ENCODE results near the gene IL20.

Gene IL20

DNA sequence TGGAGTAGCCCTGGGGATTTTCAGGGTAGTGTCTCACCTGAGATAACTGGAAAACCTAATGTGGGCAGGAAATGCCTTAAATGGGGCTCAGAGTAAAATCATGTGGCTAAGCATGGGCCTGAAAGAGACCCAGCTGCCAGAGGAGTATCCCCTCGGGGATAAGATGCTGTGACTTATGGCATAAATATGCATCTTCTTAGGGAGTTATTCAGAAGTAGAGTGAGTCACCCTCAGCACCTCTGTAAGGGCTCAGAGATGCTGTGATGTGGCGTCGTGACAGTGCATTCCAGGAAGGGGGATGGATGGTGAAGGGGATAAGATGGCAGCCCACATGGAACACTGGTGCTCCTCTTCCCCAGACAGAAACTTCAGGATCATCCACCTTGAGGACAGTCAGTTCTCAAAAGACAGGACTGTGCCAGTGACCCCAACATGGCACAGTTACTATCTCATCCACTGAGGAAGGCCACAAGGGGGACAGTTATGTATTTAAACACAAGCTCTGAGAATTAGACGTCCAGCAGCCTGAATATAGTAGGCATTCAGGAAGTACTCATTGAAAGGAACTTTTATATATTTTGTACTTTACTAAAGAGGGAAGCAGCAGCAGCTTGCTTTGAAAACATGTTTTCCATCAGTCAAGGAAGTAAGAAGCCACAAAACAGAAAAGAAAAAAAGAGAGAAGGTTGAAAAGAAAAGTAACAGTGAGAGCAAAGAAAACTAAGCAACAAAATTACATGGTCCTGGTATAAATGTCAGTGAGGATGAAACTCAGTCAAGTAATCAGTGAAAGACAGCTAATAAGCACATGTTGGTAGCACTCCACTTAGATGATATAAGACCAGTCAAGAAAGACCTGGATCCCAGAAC lies 40.1 kb downstream of the IL20 start:
- peak; percentile 36 for DNase-seq

DNA sequence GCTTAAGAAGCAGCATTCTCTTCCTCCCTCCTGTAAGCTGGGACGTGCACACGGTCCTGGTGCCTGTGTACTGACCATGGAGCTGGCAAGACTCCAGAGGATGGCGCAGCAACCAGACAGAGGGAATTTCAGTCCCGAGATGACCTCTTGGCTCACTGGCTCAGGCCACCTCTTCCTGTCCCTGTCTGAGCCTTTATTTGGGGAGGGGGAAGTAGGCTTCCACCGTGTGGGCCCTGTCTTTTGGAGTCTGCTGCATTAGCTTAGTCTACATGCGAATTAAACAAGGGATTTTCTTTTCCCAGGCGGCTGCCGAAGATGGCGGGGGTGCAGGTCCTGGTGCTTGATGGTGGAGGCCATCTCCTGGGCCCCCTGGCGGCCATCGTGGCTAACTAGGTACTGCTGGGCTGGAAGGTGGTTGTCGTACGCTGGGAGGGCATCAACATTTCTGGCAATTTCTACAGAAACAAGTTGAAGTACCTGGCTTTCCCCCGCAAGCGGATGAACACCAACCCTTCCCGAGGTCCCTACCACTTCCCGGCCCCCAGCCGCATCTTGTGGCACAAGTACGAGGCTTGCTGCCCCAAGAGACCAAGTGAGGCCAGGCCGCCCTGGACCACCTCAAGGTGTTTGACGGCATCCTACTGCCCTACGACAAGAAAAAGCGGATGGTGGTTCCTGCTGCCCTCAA lies 42.0 kb downstream of the IL20 start:
- no peak for DNase-seq

DNA sequence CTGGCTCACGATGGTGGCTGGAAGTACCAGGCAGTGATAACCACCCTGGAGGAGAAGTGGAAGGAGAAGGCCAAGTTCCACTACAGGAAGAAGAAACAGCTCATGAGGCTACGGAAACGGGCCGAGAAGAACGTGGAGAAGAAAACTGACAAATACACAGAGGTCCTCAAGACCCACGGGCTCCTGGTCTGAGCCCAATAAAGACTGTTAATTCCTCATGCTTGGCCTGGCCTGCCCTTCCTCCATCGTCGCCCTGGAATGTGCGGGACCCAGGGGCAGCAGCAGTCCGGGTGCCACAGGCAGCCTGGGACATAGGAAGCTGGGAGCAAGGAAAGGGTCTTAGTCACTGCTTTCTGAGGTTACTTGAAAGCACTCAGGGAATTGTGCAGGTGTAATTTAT lies 42.6 kb downstream of the IL20 start:
- DNase-seq: no peak

DNA sequence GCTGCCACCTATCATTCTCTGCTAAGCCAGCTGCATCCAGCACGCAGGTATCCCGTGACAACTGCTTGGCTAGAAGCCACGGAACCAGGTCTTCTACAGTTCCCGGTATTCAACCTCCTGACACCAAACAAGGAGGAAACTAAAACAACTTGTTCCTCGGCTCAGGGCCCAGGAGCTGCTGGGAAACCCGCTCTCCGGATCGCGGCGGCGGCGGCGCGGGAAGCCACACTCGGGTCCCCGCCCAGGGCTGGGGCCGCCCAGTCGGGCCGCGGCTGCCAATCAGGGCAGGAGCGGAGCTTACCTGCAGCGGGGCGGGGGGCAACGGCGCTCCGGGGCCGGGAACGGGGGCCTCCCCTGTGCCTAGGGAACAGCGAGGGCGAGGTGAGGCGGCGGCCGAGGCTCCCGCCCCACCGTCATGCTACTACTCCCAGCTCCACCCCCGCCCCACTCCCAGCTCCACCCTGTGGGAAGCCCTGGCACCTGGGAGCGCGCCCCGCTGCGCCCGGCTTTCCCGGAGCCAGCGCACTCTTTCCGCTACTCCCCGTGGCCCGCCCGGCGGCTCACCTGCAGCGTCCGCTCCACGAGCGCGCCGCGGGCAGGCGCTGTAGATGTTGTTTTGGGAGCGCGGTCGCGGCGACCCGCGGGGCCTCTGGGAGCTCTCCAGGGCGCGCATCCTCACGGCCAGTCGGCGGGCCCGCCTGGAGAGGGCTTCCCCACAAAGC lies 43.9 kb downstream of the IL20 start:
- DNase-seq: peak; percentile 34

GRCh38 chr1:206909883-206910318 lies 44.5 kb downstream of the IL20 start:
- DNase-seq: no peak

DNA sequence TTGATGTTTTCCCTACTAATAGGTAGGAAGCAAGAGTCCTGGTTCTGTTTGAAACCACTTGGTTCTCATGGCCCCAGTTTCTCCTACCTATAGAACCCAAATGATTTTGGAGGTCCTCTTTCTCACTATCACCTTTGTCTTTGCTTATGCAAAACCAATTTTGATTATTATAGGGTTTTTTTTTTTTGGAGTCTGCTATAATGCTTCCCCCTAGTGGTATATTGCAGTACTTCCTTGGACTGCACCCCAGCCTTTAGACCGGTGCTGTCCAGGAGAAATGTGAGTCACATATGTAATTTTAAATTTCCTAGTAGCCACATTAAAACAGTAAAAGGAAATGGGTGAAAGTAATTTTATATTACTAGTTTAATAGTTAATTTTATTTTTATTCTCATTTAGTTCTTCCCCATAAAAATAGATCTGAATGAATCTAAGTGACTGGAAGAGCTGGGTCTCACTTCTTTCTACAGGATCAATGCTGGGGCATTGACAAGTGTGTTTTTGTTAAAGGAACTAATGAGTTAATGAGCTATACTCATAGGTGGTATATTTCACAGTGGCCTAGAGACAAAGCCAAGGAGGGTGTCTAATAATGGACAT lies 45.7 kb downstream of the IL20 start:
- DNase-seq: no peak

DNA sequence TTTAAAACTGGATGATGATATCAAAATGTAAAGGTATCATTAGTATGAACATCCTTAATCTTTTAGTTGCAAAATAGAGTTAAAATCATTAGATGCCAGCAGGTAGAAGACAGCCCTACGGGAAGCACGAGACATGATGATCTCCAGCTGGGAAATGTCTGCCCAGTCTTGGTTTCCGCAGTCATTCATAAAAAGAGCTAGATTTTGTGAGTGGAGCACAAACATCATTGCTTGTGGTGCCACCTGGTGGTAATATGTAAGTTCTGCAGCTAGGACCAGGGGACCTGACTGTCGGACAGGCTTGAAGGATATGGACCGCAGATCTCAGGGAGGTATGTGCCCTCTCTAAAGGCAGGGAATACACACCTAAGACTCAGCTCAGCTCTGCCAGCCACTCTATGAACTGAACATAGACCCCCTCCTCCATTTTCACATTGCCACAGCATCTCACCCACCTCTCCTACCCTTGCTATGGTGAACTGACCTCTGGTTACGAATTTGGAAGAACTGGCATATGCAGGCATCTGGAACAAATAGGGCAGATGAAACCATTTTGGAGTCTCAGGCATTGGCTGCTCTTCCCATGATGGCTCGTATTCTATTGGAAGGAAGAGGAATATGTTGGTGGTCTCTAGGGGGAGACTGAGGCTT lies 47.1 kb downstream of the IL20 start:
- DNase-seq: peak; percentile 67

DNA sequence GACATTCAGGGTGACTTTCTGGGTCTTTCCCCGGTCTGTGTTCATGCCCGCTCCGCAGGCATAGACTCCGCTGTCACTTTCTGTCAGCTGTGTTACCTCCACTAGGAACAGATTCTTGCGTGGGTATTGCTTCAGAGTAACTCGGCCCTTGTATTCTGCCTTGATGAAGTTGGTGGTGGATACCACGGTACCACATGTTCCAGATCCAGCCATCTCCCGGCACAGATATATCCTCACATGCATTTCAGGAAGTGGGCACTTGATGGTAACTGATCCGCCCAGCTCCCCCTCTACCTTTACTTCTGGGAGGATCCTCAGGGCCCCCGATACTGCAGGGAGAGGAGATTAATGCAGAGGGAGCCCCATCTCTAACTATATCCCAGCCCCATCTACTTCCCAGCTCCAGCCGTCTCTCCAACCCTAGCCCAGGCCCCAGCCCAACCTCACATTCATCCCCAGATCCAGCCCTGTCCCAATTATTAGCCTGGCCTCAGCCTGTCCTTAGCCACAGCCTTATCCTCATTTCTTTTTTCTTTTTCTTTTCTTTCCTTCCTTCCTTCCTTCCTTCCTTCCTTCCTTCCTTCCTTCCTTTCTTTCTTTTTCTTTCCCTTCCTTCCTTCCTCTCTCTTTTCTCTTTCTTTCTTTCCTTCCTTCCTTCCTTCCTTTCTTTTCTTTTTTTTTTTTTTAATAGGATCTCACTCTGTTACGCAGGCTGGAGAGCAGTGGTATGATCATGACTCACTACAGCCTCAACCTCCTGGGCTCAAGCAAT lies 48.5 kb downstream of the IL20 start:
- no peak for DNase-seq

DNA sequence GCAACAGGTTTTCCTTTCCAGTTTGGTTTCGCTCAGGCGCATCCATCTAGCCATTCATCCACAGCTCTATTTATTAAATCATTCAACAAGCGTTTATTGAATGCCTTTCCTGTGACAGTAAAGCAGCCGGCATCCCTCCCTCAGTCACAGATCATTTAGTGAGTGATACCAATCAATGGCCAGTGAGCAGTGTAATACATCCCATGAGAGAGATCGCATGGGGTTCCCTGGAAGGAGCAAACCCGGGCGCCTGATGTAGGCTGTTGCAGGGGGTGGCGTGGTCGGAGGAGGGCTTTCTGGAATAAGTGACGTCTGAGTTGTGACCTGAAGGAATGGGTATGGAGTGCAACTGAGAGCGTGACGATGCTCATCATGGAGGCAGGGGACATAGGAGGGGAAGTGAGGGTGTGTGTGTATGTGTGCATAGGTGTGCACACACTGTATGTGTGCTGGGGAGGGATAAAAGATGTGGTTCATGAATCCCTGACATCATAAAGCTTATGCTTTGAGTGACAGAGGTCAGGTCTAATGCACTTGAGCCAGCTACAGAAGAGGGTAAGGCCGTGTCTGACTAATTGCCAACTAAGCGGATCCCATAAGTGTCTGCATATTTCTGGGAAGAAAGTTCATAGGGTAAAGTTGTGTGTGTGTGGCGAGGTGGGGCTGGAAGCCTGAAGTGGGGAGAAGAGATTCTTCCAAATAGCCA lies 49.8 kb downstream of the IL20 start:
- no peak for DNase-seq

DNA sequence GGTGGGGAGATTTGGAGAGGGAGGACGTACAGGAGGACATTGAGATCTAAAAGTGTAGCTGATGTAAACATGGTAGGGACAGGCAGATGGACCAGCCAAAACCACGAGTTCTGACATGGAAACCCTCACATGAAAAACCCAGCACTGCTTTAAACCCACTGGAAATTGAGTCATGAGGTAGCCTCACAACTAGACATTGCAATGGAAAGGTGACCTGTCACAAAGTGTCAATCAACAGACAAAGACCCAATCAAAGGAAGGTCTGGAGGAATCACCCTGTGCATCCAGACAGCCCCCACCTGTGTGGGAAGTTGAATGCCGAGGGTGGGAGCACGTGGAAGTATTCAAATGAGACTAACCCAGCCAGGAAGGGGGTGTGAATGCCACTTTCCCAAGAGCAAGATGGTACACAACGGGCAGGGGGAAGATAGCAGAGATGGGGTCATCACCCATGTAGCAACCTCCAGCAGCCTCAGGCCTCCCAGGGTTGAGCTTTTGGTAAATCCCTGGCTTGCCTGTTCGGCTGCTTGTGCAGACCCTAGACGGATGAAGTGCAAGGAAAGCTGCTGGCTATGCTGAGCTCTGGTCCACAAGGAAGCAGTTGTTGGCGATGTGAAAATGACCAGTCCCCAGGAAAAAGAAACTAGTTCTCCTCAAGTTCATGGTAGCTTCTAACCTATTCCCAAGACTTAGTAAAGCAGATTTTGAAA lies 50.7 kb downstream of the IL20 start:
- no peak for DNase-seq

DNA sequence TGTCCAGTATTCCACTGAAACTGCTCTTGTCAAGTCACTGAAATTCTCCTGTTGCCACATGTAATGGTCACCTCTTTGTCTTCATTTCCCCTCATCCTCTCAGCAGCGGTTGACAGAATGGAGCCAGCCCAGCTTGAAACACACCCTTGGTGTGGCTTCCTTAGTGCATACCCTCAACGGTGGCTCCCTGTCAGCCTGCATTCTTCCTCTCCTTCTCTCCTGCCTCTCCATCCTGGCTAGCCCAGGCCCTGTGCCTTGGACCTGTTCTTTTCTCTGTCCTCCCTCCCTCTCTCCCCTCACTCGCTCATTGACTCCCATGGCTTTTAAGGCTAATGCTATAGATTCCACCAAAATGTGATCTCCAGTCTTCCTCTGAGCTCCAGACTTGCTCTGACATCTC lies 52.7 kb downstream of the IL20 start:
- DNase-seq: no peak

Measured in CD4-positive, alpha-beta T cell treated with Interleukin-15 for 1 hour (primary cell).